HG03342 (cell line): ENCODE measurements around the gene PCGF2.

Experiments used
- ATAC-seq: cut with Tn5 transposase; IDR thresholded peaks from one replicate; pipeline ENCODE4 v1.9.1; 2021; ENCODE audit warnings: mild to moderate bottlenecking, moderate library complexity; ENCODE audit not compliant: unreplicated experiment

Gene PCGF2

DNA sequence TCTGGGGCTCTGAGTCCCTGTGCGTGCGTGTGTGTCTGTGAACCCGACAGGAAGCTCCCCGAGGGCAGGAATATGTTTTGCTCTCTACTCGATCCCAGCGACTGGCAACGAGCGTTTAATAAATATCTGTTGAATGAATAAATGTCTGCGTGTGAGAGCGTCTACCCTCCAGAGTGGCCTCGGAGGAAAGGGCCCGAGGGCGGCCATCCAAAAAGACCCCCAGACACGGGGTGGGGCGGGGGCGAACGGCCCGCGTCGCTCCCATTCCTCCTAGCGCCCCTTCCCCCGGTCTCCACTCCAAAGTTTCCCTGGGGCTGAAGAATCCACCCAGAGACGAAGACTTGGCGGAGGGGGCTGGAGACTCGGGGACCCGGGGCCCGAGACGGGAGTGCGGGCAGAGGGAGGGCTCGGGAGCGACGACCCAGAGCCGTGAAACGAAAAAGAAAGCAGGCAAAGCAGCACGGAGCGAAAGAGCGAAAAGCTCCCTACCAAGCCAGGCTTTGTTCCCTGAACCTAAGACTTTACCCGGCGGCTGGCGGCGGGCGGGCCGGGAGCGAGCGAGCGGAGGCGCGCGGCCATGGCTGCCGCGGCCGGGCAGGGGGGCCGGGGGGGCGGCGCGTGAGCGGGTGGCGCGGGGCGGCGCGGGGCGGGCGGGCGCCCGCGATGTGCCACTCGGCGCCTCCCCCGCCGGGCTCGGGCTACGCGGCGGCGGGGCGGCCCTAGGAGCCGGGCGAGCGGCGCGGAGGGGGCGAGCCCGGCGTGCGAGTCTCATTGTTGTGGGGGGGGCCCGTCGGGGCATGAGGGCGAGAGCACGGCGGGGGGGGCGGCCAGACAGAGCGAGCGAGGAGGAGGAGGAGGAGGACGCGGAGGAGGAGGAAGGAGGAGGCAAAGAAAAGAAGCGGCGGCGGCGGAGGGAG, 43.3 kb downstream of the PCGF2 start, which contains the start of gene MLLT6:
Gene MLLT6 (plus strand): TSS at position 668 of the 917 bp plus-strand sequence. CDS start 360 bp downstream, outside the sequence.
- ATAC-seq: no peak

DNA sequence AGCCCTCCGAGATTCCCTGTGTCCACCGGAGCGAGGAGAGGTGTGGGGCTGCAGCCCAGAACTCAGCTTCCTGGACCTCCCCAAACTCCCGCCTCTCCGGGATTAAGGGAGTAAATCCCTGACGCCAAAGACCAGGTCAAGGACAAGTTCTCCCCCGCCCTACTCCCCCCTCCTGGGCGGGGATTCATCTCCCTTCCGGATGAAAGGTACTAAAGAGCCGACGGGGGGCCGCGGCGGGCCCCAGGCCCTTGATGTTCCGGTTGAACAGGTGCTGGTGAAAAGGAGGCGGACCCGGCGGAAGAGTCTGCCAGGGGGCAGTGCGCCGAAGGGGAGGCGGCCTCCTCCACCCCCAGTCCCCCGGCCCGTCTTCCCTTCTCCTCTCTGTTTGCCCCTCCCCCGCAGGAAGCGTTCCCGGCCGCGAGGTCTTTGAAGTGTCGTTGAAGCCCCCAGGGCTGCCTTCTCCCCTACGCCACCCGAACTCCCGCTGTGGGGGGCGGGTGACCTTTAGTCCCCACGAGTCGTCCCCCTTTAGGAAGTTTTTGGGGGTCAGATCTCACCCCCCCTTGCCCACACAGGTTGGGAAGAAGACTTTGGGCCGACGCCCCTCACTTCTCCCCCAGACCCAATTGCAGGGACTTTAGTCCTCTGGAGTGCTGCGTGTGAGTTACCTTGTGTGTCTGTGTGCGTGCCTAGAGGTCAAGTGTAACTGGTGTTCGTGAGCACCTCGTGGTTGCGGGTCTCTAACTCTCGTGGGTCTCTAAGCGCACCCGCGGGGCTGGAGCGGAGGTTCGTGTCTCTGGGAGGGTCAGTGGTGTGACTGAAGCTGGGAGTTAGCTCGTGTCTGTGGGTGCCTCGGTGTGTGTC, 44.2 kb downstream of the PCGF2 start:
- ATAC-seq: no peak

DNA sequence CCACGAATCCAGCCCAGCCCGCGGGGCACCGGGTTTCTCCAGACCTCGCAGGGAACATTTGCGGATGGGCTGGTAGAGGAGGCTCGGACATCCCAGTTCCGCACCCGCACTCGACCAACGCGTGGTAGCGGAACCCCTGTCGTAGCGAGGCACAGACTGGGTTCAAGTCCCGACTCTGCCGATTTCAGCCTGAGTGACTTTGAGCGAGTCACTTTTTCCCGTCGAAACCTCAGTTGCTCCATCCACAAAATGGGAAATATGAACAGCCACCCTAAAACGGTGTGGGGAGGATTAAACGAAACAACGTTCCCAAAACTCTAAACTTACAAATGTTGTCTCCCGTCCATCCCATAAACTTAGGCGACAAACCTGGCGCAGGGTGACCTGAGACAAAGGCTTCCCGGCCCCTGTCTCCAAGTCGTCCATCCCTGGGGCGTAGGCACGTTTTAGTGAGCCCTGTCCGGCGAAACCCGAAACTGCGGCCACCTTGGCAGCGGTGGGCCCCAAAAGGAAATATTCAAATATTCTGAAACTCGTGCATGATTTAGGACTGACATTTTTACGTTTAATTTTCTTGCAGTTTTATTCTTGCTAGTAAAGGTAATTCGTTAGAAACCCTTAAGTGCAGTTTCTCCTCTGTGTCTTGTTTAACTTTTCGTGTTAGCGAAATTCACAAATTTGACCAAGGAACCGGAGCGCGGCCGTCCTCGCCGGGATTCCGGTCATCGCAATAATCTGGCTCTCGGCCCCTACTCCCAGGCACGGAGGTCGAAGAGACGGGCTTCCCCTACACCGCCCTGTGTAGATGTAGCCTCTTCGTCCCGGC, 45.0 kb downstream of the PCGF2 start:
- ATAC-seq: no peak

DNA sequence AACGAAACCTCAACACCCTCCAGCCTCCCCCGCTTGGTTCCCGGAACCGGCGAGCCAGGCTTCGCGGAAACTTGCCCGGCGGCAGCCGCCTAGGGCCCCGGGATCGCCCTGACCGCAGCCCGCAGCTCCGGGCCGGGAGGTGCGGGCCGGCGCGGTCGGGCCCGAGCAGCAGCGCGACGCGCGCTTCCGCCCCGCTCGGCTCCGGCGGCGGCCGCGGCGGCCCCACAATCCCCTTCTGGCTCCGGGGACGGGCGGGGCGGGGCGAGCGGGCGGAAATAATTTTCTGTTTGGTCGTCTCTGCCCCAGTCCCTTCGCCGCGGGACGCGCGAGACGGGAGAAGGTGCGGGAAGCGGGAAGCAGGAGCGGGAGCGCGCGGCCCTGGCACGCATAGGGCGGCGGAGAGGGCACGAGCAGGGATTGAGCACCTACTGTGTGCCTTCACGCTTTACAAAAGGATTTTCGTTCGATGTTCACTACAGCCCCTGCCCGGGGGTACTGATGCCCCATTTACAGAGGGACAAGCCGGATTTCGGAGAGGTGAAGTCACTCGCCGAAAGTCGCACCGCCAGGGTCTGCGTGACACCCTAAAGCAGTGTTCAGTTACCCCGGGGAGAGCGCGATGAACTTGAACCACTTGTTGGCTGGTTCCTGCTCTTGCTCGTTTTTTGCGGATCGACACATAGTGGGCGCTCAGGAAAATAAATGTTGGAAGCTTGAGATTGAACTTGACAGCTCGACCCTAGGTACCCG, 45.8 kb downstream of the PCGF2 start:
- peak; percentile 22 for ATAC-seq

DNA sequence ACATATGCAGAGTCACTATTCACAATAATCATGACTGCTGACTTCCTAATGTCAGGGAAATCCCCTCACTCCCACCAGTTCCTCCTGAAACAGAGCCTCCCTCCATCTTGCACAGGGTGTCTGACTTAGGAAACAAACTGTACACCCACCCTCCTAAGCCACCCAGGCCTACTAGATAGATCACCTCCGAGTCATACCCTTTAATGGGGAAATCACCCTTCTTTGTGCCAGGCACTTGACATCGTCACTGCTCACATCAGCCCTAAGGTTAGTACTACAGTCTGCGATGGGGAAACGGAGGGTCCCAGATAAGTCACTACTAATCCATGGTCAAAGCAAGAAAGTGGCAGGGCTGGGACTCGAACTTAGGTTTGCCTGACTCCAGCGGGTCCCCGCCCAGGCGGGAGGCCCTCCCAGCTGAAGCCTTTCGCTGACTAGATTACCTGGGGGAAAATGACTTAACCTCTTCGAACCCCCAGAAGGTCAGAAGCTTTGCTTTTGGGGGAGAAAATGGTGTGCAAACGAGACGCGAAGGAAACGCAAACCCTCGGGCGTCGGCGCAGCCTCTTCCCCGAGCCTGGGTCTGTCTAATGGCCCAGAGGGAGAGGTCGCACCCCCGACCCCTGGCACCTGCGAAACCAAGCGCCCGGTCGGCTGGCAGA, 46.5 kb downstream of the PCGF2 start:
- ATAC-seq: peak; percentile 19

DNA sequence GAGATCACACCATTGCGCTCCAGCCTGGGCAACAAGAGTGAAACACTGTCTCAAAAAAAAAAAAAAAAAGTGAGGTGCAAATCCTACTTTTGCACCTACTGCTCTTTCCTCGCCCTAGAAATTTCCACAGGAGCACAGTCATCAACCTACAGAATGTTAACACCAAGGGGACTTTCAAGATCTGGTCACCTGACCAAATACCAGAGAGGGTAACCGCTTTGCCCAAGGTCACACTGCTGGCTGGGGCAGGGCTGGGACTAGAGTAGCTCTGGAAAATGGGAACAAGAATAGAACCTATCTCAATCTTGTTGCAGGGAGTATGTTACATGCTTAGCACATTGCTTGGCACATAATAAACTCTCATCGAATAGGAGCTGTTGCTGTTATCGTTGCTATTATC, 49.4 kb downstream of the PCGF2 start:
- no peak for ATAC-seq

DNA sequence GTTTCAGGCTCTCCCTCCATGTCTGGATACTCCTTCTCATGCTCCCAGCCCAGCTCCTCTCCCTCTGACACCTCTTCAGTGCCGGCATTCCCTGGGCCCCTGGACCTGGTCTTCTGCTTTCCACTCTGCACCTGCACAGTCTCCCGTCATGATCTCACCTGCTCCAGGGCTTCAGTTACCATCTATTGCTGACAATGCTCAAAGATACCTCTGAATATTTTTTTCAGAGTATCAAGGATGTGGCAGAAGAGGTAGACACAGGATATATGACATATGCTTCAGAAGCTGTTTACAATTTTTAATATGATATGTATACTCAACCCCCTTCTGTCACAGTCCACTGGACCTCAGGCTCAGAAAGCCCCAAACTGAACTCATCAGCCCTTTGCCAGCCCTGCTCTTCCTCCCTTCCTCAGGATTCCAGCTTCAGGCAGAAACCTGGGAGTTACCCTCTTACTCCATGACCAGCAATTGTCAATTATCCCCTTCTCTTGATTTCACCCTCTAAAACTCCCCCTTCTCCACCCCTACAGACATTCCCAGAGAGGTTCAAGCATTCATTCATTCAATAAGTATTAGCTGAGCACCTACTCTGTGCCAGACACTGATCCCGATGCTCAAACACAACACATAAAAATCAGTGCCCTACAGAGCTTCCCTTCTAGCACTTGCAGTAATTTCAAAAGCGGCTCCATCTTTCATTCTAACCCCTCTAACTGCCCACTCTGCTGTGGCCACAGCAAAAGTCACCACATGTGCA, 50.9 kb downstream of the PCGF2 start:
- no peak for ATAC-seq

DNA sequence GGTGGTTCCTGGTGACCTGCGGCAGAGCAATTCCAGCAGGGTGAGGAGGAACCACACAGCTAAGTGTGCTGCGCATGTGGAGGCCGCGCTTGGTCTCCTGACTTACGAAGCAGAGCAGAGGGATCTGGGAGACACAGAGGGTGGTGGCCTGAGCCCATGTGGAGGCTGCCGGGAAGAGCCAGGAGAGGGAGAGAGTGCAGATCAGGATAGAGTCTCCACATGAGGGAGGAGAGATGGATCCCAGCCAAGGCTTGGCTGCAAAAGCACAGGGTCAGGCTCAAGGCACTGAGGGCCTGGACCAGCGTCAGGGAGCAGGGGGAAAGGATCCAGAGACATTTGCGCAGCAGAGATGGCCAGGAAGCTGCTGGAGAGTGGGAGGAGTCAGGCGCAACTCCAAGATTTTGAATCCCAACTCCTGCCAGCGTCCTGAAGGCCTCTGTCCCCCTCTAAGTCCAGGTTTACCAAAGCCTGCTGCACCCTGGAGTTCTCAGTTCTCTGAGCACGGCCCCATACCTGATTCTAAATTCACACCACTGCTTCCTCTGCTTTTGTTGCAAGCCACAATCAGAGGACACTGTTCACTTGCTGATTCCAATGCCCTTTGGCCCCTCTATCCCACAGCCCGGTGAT, 54.3 kb downstream of the PCGF2 start:
- ATAC-seq: no peak

DNA sequence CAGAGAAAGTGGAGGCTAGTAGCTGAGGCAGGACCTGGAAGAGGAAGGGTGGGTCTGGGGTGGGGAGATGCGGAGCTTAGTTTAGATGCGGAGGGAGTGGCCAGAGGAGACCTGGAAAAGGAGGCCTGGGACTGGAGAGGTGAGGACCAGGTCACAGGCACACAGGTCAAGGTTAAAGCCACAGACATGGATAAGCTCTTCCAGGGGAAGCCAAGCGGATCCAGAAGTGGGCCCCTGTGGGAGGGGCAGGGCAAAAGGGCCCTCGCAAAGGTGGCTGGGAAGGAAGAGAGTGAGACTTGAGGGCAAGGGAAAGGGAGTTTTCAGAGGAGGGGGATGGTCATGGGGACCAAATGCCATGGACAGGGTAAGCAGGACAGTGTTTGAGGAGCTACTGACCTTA, 57.0 kb downstream of the PCGF2 start:
- ATAC-seq: no peak

DNA sequence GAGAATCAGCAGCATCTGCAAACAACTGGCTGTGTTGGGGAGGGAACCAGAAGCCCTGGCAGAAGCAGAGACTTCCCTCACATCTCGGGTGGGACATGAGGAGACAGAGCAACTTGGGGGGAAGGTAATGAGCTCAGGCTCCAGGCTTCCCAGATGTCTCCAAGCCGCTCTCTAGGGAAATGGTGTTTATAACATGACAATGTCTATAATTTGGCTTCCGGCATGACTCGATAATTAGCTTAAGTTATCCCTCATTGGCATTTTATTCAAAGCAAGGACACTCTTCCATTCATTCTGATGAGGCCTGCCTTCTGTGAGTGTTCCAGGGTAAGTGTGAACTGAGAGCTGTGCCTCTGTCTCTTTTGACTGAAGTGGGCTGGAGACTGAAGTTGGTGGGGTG, 57.8 kb downstream of the PCGF2 start:
- ATAC-seq: no peak

DNA sequence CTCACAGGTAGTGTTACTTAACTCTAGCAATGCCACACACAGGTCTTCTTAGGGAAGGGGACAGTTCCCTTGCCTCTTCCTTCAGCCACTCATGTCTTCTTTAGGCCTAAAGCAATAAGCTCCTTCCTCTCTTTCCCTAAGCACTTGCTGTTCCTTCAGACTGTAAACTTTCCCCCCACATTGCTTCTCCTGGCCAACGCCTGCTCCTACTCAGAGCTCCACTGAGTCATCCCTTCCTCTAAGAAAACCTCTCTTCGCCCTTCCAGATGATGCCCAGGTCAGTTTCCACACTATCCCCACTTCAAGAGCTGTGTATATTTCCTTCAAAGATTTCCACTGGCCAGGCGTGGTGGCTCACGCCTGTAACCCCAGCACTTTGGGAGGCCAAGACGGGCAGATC, 60.9 kb downstream of the PCGF2 start:
- ATAC-seq: no peak

DNA sequence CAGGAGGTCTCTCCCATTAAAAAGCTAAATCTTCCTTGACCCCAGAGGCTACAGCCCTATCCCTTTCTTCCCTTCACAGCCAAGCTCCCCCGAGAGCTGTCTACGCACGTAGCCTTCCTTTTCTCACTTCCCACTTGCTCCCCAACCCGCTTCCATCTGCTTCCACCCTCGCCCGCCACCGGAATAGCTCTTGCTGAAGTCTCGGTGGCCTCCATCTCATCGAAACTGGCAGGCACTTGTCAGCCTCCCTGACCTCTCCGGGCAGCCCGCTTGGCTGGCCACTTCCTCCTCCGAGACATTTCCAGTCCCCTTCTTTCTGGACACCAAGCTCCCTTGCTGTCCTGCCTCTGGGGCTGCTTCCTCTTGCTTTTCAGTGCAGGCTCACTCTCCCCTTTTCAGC, 62.6 kb downstream of the PCGF2 start:
- no peak for ATAC-seq
